Stimulated activated CD8-positive, alpha-beta memory T cell treated with anti-CD3 and anti-CD28 coated beads, Interleukin-2, amount 100 ng/mL, for 1 hour (primary cell): Measurements from ENCODE around the gene SLC36A3.
A peak's percentile ranks its signal among the peaks of the same experiment; 100 is the strongest.
"Not testable (repeated sequence)": the region's sequence is repeated elsewhere in the genome, so short reads cannot be mapped to it uniquely, and the experiment has no call there.

Experiments
- DNase-seq, 2 donors: peaks; one replicate each; pipeline ENCODE4 v3.0.0-alpha.2; 2020; ENCODE audit warnings: low read depth in 2 of 2

SLC36A3 gene

DNA sequence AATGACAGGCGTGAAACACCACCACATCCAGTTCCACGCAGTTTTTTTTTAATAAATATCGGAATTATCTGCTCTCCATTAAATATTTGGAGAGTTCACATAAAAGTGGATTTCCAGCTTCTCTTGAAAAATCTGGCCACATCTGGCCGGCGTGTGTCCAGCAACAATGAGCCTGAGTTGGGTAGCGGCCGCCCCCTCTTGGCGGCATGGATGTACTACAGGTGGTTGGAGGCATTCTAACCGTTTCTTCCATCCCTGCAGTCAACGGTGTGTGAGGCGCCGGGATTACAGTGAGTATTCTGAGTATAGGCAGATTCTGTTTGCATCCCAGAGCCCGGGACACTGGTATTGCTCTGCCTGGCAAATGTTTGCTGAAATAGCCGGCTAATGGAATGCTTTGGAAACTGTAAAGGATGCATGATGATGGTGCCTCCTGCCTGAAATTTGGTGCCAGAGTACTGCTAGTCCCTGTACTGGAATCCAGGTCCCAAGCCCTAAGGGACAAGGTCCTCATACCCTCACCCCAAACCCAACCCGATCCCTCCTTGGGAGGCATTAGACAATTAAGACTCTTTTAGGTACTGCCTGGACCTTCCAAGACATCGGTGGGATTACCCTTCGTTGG is 64.2 kb downstream of the SLC36A3 start:
- DNase-seq: peak in 1 of 2 donors; percentile 24

DNA sequence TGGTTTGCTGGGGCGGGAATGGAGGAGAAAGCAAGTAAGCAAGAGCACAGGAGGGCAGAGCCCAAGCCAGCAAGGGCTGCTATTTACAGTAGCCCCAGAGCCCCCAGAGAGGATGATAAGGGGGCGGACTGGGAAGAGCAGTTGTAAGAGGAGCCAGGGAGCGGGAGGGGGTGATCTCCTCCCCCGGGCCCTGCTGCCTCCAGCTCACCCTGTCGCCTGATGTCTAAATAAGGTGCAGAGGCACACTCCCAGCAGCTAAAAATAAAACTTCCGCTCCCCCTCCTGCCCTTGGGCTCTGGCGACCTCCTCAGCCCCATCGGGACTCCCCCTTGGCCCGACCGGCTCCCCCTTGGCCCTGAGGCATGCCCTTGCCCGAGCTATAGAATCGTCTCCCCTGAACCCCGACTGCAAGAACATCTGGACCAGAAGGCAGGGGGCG is 65.2 kb downstream of the SLC36A3 start:
- DNase-seq: no peak

- no peak for DNase-seq
These were observed 65.9 kb downstream of the SLC36A3 start for GRCh38 chr5:151237685-151238084.

DNA sequence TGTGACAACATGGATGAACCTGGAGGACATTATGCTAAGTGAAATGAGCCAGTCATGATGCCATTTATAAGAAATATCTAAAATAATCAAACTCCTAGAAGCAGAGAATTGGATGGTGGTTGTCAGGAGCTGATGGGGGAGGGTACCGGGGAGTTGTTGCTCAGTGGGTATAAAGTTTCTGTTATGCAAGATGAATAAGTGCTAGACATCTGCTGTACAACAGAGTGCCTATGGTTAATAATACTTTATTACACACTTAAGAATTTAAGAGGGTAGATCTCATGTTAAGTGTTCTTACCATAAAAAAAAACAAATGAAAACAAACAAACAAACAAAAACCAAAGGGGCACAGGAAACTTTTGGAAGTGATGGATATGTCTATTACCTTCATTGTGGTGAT is 66.7 kb downstream of the SLC36A3 start:
- no peak for DNase-seq

- DNase-seq: not testable (repeated sequence)
These were observed 68.4 kb downstream of the SLC36A3 start for GRCh38 chr5:151235239-151235571.

- no peak for DNase-seq
These were observed 68.9 kb downstream of the SLC36A3 start for GRCh38 chr5:151234476-151235238.

DNA sequence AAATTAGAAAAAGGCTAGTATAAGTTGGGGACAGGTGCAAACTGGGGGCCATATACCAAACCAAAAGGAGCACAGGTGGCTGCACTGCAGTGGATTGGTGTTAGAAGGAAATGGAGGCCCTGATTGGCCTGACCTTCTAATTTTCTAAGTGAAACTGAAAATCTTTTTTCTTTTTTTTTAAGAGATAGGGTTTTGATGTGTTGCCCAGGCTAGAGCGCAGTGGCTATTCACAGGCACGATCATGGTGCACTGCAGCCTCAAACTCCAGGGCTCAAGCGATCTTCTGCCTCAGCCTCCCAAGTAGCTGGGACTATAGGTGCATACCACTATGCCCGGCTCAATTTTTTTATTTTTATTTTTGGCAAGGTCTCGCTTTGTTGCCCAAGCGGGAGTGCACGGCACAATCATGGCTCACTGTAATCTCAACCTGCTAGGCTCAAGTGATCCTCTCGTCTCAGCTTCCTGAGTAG is 69.9 kb downstream of the SLC36A3 start:
- DNase-seq: no peak

GRCh38 chr5:151231359-151231758 is 72.2 kb downstream of the SLC36A3 start:
- no peak for DNase-seq

- no peak for DNase-seq
These were observed 73.4 kb downstream of the SLC36A3 start for GRCh38 chr5:151230048-151230680.

- DNase-seq: no peak
These were observed 74.6 kb downstream of the SLC36A3 start for GRCh38 chr5:151228986-151229385.

DNA sequence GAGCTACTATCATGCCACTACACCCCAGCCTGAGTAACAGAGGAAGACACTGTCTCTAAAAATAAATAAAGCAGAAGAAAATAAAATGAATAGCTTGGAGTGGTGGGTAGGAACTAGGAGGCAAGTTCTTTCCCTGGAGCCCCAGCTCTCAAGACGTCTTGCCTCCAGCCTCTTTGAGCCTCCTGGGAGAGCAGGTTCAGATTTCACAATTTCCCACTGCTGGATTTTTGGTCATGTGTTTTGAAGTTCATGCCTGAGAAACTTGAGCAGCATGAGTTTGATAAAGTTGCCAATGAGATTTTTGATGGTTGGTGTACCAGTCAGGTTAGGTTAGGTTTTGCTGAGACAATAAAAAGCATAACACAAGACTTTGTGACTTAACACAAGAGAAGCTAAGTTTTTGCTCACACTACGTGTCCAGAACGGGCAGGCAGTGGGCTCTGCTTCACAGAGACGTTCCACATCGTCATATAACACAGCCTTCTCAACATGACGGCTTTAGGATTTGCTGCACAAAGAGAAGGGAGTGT is 75.6 kb downstream of the SLC36A3 start:
- DNase-seq: no peak
